ENCODE results near the gene ABCC4. TPM values are rescaled to one million over a fixed set of nuclear protein-coding genes. Genes with fewer than 3 reads are reported as not detected.

The ABCC4 gene
- total RNA-seq, 1 experiment from 2014 or later, result 52.0 TPM

DNA sequence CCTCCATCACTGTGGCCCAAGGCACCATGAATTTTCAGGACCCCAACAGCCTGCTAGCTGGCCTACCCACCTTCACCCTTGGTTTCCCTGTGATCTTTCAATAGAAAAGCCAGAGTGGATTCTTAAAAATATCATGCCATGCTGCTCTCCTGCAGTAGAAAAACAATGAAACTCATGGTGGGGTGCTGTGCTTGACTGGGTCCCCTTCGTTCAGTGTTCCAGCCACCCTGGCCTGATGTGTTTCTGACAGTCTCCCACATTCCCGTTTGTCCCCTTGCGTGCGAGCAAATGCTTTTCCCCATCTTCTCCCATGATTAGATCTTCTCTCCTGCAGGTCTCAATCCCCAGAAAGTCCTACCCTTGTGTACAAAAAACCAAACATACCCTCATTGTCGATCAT, 43.2 kb downstream of the ABCC4 start:
- no peak for DNase-seq (ENCODE audit: low spot score)
- H3K4me3 ChIP-seq (ENCODE audit: low read depth, low read length, poor library complexity, severe bottlenecking), result no peak overlapping the region
- intact Hi-C loops (cut with micrococcal nuclease; ENCODE audit: unreplicated experiment), result no loop called here
- no peaks in the 10 kb centered on the region for H3K27me3 ChIP-seq (replicated peaks; ENCODE audit: insufficient read depth, low read depth, low read length, poor library complexity)
- H3K27ac ChIP-seq (ENCODE audit: low read depth, low read length, poor library complexity, severe bottlenecking), result no peak overlapping the region
- H3K4me1 ChIP-seq (ENCODE audit: insufficient read depth, low read length, poor library complexity, severe bottlenecking), result no peaks in the 10 kb centered on the region
- ChIA-PET CTCF (no interaction called here), POLR2A (ENCODE audit: low non-redundant PET) (no interaction called here)
- no peaks in the 10 kb centered on the region for H3K9me3 ChIP-seq (ENCODE audit: low read depth, low read length, poor library complexity, severe bottlenecking)
- H3K36me3 ChIP-seq (ENCODE audit: insufficient read depth, low read length, poor library complexity, severe bottlenecking), result no peaks in the 10 kb centered on the region
- no TSS peak for BruUV-seq (replicated peaks)
- TF ChIP-seq, protein P1, sequence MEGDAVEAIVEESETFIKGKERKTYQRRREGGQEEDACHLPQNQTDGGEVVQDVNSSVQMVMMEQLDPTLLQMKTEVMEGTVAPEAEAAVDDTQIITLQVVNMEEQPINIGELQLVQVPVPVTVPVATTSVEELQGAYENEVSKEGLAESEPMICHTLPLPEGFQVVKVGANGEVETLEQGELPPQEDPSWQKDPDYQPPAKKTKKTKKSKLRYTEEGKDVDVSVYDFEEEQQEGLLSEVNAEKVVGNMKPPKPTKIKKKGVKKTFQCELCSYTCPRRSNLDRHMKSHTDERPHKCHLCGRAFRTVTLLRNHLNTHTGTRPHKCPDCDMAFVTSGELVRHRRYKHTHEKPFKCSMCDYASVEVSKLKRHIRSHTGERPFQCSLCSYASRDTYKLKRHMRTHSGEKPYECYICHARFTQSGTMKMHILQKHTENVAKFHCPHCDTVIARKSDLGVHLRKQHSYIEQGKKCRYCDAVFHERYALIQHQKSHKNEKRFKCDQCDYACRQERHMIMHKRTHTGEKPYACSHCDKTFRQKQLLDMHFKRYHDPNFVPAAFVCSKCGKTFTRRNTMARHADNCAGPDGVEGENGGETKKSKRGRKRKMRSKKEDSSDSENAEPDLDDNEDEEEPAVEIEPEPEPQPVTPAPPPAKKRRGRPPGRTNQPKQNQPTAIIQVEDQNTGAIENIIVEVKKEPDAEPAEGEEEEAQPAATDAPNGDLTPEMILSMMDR (conservative IDR thresholded peaks at IDR 0.05; ENCODE audit: low read depth, low read length), result no peak
- TF ChIP-seq EZH2 (IDR thresholded peaks at IDR 0.05; ENCODE audit: borderline replicate concordance, low read depth, low read length, poor library complexity, severe bottlenecking), result no peak

DNA sequence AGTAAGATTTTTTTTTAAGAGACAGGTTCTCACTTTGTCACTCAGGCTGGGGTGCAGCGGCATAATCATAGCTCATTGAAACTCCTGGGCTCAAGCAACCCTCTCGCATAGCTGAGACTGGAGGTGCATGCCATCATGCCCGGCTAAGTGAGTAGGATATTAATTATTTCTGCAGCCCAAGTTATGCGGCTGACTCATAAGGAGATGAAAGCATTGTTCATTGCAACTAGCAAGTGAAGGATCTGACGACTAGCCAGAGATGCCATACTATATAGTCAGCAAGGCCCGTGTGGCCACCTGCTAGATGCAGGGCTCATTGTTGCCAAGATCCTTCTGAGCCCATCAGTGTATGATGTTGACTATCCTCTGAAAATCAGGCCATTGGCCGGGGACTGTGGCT, 45.2 kb downstream of the ABCC4 start:
- POLR2A ChIA-PET (ENCODE audit: low non-redundant PET), result no interaction called here
- Histone ChIP-seq H3K4me1 (ENCODE audit: insufficient read depth, low read length, poor library complexity, severe bottlenecking) (no peaks in the 10 kb centered on the region), H3K27ac (ENCODE audit: low read depth, low read length, poor library complexity, severe bottlenecking) (no peak overlapping the region), H3K4me3 (ENCODE audit: low read depth, low read length, poor library complexity, severe bottlenecking) (no peak overlapping the region), H3K9me3 (ENCODE audit: low read depth, low read length, poor library complexity, severe bottlenecking) (no peaks in the 10 kb centered on the region), H3K27me3 (replicated peaks; ENCODE audit: insufficient read depth, low read depth, low read length, poor library complexity) (no peaks in the 10 kb centered on the region), H3K36me3 (ENCODE audit: insufficient read depth, low read length, poor library complexity, severe bottlenecking) (no peaks in the 10 kb centered on the region)
- CTCF ChIA-PET, result no interaction called here
- BruUV-seq (replicated peaks), result no TSS peak
- TF ChIP-seq EZH2 (IDR thresholded peaks at IDR 0.05; ENCODE audit: borderline replicate concordance, low read depth, low read length, poor library complexity, severe bottlenecking), result no peak
- TF ChIP-seq, protein P1 (conservative IDR thresholded peaks at IDR 0.05; ENCODE audit: low read depth, low read length), result no peak
- peak; percentile 51 for DNase-seq (ENCODE audit: low spot score)
- intact Hi-C loops (cut with micrococcal nuclease; ENCODE audit: unreplicated experiment), result no loop called here

DNA sequence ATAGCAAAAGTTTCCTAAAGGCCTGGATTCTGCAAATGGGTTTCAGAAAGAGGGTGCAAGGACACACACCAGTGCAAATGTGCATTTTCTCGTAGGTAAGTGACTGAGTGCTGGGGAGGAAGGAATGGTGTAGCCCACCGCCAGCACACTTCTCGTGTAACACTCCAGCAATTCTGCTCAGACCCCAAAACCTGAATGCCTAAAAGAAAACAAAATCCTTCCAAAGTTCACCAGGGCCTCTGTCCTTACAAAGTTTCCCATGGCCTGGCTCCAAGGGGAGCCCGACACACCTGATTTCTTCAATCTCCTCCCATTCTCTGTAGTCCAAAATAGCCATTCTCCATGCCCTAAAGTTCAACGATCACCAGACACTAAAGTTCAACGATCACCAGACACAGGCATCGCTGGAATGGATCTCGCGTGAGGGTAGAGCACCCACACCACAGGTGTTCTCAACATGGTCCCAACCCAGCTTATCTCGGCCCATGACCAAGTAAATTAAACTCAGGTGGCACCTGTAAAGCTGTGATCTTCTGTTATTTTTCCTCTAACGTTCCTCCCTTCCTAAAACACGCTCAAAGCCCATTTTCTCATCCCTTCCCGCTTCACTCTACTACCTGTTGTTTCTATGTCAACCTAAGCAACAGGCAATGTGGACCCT, 46.0 kb downstream of the ABCC4 start:
- ChIA-PET POLR2A (ENCODE audit: low non-redundant PET) (no interaction called here), CTCF (no interaction called here)
- BruUV-seq (replicated peaks), result no TSS peak
- Histone ChIP-seq H3K9me3 (ENCODE audit: low read depth, low read length, poor library complexity, severe bottlenecking) (no peaks in the 10 kb centered on the region), H3K4me3 (ENCODE audit: low read depth, low read length, poor library complexity, severe bottlenecking) (no peak overlapping the region), H3K27me3 (replicated peaks; ENCODE audit: insufficient read depth, low read depth, low read length, poor library complexity) (no peaks in the 10 kb centered on the region), H3K27ac (ENCODE audit: low read depth, low read length, poor library complexity, severe bottlenecking) (no peak overlapping the region), H3K36me3 (ENCODE audit: insufficient read depth, low read length, poor library complexity, severe bottlenecking) (no peaks in the 10 kb centered on the region), H3K4me1 (ENCODE audit: insufficient read depth, low read length, poor library complexity, severe bottlenecking) (no peaks in the 10 kb centered on the region)
- TF ChIP-seq EZH2 (IDR thresholded peaks at IDR 0.05; ENCODE audit: borderline replicate concordance, low read depth, low read length, poor library complexity, severe bottlenecking), result no peak
- no peak for DNase-seq (ENCODE audit: low spot score)
- intact Hi-C loops (cut with micrococcal nuclease; ENCODE audit: unreplicated experiment), result no loop called here

DNA sequence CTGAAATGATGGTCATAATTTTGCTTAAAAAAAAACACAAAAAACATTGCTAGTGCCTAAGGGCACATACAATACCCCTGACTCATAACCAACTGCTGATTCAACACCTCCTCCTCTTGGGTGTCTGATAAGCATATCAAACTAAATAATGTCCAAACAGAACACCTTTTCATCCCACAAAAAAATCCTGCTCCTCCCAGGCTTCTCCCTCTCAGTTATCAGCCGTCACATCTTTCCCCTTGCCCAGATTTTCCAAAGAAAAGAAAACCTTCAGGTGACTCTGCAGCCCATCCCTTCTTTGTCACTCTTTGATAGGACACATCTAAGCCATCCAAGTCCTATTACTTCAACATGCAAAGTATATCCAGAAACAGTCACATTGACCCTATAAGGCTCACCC, 46.9 kb downstream of the ABCC4 start:
- no peaks in the 10 kb centered on the region for H3K9me3 ChIP-seq (ENCODE audit: low read depth, low read length, poor library complexity, severe bottlenecking)
- TF ChIP-seq, protein P1 (conservative IDR thresholded peaks at IDR 0.05; ENCODE audit: low read depth, low read length), result no peak
- TF ChIP-seq EZH2 (IDR thresholded peaks at IDR 0.05; ENCODE audit: borderline replicate concordance, low read depth, low read length, poor library complexity, severe bottlenecking), result no peak
- no peaks in the 10 kb centered on the region for H3K4me1 ChIP-seq (ENCODE audit: insufficient read depth, low read length, poor library complexity, severe bottlenecking)
- H3K4me3 ChIP-seq (ENCODE audit: low read depth, low read length, poor library complexity, severe bottlenecking), result no peak overlapping the region
- intact Hi-C loops (cut with micrococcal nuclease; ENCODE audit: unreplicated experiment), result no loop called here
- ChIA-PET POLR2A (ENCODE audit: low non-redundant PET) (interaction anchor here (0.6 kb wide), 1 partner anchor 88 kb away, joined by 4 read pairs; no protein-coding TSS in a partner anchor), CTCF (interaction anchor here (1.0 kb wide), 1 partner anchor 127 kb away, joined by 3 read pairs; no protein-coding TSS in a partner anchor)
- no peak overlapping the region for H3K27ac ChIP-seq (ENCODE audit: low read depth, low read length, poor library complexity, severe bottlenecking)
- no peak for DNase-seq (ENCODE audit: low spot score)
- BruUV-seq (replicated peaks), result no TSS peak
- no peaks in the 10 kb centered on the region for H3K27me3 ChIP-seq (replicated peaks; ENCODE audit: insufficient read depth, low read depth, low read length, poor library complexity)
- no peaks in the 10 kb centered on the region for H3K36me3 ChIP-seq (ENCODE audit: insufficient read depth, low read length, poor library complexity, severe bottlenecking)

Measured in A673 (cell line).